Measurements from ENCODE around the gene PIGB. TPM values are rescaled to one million over a fixed set of nuclear protein-coding genes. Genes with fewer than 3 reads are reported as not detected.
"Not testable (repeated sequence)": the region's sequence is repeated elsewhere in the genome, so short reads cannot be mapped to it uniquely, and the experiment has no call there.

The PIGB gene
- total RNA-seq, 2 donors from 2014 or later, result 21.4 to 24.7 TPM

GRCh38 chr15:55289011-55289745 is 29.8 kb upstream of the PIGB start:
- H3K36me3 Mint-ChIP-seq, result peaks cover 18 to 44% of the 10 kb centered on the region in 2 donors
- ATAC-seq, result peak; percentile 16 to 20
- no peaks in the 10 kb centered on the region for H3K9me3 Mint-ChIP-seq
- peak; percentile 48 to 62 for DNase-seq (ENCODE audit: low spot score in 2 of 2)
- peak overlapping the region; percentile 97 to 98 for H3K27ac Mint-ChIP-seq

DNA sequence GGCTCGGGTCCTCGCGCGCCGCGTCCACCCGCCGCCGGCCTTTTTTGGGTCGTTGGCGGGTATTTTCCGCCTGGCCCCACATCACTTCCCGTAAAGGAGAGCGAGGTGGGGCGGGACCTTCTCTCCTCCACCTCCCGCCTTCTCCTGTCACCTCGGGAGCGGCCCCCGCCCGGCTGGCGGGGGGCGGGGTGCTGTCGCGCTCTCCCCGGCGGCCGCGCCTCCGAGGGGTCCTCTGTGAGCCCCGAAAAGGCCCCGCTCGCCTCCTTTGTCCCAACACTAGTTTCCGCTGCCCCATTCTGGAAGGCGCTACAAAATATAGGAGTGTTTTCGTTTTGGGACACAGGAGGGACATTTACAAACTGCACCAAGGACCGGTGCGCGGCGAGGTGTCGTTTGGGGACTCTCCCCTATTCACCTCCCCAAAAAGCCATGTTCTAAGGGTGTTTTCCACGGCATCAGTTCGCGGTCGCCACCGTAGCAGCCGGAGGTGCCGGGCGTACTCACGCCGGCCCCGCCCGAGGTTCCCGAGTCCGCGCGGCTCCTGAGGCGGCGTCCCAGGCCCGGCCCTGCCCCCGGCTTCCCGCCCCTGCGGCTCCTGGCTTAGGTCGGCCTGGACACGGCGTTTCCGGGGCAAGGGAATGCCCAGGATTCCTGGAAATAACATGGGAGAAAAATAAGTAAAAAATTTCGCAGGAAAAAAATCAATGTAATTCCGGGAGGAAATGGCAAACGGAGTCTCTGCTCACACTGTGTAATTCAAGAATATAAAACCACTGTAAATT is 29.1 kb upstream of the PIGB start, which contains the start of gene RAB27A:
Gene RAB27A (minus strand): TSS at position 68 of the 782 bp plus-strand sequence. CDS start 54,879 bp downstream, outside the sequence.
- H3K9me3 Mint-ChIP-seq, result no peaks in the 10 kb centered on the region
- ATAC-seq (peak; percentile 81 to 84), DNase-seq (ENCODE audit: low spot score in 2 of 2) (peak; percentile 79 to 87)
- peaks cover 18 to 38% of the 10 kb centered on the region in 2 donors for H3K36me3 Mint-ChIP-seq
- H3K27ac Mint-ChIP-seq, result peak within 1 kb of the TSS; percentile 97 to 98

GRCh38 chr15:55290528-55291057 is 28.4 kb upstream of the PIGB start:
- H3K9me3 Mint-ChIP-seq, result no peaks in the 10 kb centered on the region
- peaks cover 18 to 35% of the 10 kb centered on the region in 2 donors for H3K36me3 Mint-ChIP-seq
- H3K27ac Mint-ChIP-seq, result peak overlapping the region; percentile 84 to 98
- ATAC-seq (peak; percentile 73 to 80), DNase-seq (ENCODE audit: low spot score in 2 of 2) (peak; percentile 83 to 87)

DNA sequence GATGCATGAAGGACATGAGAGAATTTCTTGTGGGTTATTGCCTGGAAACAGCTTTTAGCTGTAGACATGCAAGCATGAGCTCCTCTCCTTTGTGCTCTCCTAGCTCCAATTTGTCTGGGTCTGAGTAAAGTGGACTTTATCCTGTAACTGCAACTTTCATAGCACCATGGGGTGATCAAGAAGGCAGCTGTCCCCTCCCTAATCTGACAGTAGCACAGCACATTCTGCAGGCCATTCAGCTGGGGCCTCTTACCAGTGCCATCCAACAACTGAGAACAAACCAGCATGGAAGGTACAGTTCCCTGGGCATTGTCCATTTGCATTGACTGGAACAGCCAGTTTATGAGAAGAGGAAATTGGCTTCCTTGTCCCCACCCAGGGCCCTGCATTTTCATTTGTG is 21.7 kb upstream of the PIGB start:
- no peaks in the 10 kb centered on the region for H3K36me3 Mint-ChIP-seq
- no peak for ATAC-seq
- no peak overlapping the region for H3K27ac Mint-ChIP-seq
- no peak for DNase-seq (ENCODE audit: low spot score in 2 of 2)
- no peaks in the 10 kb centered on the region for H3K9me3 Mint-ChIP-seq

DNA sequence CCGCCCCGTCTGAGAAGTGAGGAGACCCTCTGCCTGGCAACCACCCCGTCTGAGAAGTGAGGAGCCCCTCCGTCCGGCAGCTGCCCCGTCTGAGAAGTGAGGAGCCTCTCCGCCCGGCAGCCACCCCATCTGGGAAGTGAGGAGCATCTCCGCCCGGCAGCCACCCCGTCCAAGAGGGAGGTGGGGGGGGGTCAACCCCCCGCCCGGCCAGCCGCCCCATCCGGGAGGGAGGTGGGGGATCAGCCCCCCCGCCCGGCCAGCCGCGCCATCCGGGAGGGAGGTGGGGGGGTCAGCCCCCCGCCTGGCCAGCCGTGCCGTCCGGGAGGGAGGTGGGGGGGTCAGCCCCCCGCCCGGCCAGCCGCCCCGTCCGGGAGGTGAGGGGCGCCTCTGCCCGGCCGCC is 16.2 kb upstream of the PIGB start:
- not testable (repeated sequence) for ATAC-seq; DNase-seq (ENCODE audit: low spot score in 2 of 2); H3K27ac Mint-ChIP-seq; H3K9me3 Mint-ChIP-seq; H3K36me3 Mint-ChIP-seq

DNA sequence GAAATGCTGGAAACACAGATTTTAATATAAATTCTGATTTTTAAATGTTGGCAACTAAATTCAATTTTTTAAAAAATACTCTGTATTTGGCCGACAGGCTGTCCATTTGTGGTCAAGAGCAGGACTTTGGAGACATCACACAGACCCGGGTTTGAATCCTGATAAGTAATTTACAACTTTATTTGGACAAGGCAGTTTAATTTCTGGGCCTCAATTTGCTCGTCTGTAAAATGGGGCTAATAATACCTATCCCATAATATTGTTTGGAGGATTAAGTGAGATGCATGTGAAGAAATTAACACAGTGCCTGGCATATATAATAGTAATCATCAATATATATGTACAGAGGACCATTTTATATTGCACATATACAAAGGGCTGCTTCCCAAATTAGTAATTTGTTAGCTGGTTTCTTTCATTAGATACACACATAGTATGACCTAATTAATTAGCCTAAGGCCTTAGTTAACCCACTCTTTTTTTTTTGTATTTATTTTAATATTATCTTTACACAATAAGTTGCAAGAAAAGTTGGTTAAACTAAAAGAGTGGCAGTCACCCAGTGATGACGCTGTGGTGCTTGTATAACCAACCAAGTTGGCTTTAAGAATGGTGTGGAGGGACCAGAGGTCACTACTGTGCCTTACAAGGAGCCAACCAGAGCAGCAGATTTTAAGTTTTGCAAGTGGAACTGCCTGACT is 665 bp downstream of the PIGB start:
- Mint-ChIP-seq H3K36me3 (peaks cover 13 to 15% of the 10 kb centered on the region in 2 donors), H3K9me3 (no peaks in the 10 kb centered on the region), H3K27ac (peak overlapping the region; percentile 98 to 99)
- ATAC-seq (peak in 1 of 2 donors; percentile 43), DNase-seq (ENCODE audit: low spot score in 2 of 2) (no peak)

- DNase-seq (ENCODE audit: low spot score in 2 of 2) (no peak), ATAC-seq (no peak)
- Mint-ChIP-seq H3K9me3 (no peaks in the 10 kb centered on the region), H3K27ac (peak overlapping the region; percentile 65 to 98), H3K36me3 (peaks cover 13 to 15% of the 10 kb centered on the region in 2 donors)
Measured at GRCh38 chr15:55320238-55320550, 1.2 kb downstream of the PIGB start.

GRCh38 chr15:55320963-55321362 is 1.9 kb downstream of the PIGB start:
- H3K9me3 Mint-ChIP-seq, result no peaks in the 10 kb centered on the region
- H3K27ac Mint-ChIP-seq, result no peak overlapping the region
- H3K36me3 Mint-ChIP-seq, result peaks cover 13 to 15% of the 10 kb centered on the region in 2 donors
- DNase-seq (ENCODE audit: low spot score in 2 of 2) (no peak), ATAC-seq (no peak)

DNA sequence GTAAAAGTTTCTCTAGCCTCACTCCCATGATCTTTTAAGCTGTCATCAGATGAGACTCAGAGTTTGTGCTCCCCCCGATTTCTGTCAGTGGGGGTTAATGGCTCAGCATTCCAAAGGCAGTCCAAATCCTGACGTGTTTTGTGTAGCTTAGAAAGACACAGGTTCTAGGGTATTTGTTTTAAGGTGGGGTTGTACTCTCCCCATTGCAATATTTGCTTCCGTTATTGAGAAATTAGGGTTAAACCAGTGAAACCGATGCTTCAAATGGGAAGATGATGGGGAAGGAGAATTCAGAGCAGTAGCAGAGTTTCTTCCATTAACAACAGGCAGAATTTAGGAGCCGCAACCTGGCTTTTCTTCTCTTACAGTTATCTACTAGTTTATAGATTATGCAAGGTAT is 3.4 kb downstream of the PIGB start:
- DNase-seq (ENCODE audit: low spot score in 2 of 2) (no peak), ATAC-seq (no peak)
- no peak overlapping the region for H3K27ac Mint-ChIP-seq
- H3K36me3 Mint-ChIP-seq, result peaks cover 13 to 14% of the 10 kb centered on the region in 2 donors
- no peaks in the 10 kb centered on the region for H3K9me3 Mint-ChIP-seq

GRCh38 chr15:55327387-55327786 is 8.4 kb downstream of the PIGB start:
- DNase-seq (ENCODE audit: low spot score in 2 of 2) (no peak), ATAC-seq (no peak)
- Mint-ChIP-seq H3K9me3 (no peaks in the 10 kb centered on the region), H3K27ac (no peak overlapping the region), H3K36me3 (peaks cover 5% of the 10 kb centered on the region in 2 donors)

- no peak for DNase-seq (ENCODE audit: low spot score in 2 of 2)
Measured at GRCh38 chr15:55334371-55334770, 15.3 kb downstream of the PIGB start.

DNA sequence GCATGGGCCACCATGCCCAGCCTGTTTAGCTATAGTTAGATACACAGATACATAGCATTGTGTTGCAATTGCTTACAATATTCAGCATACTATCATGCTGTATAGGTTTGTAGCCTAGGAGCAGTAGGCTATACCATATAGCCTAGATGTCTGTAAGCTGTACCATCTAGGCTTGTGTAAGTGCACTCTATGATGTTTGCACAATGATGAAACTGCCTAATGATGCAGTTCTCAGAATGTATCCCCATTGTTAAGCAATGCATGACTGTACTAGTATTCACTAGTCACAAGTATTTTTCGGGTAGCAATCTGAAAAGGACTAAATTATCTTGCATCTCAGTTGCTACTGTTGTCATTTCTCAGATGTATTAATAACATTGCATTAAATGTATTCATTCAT is 16.0 kb downstream of the PIGB start:
- DNase-seq (ENCODE audit: low spot score in 2 of 2), result no peak
- Mint-ChIP-seq H3K36me3 (peaks cover 5 to 7% of the 10 kb centered on the region in 2 donors), H3K9me3 (no peaks in the 10 kb centered on the region), H3K27ac (no peak overlapping the region)
- no peak for ATAC-seq

More at GRCh38 chr15:55334371-55334770, 15.3 kb downstream of the PIGB start:
- no peaks in the 10 kb centered on the region for H3K9me3 Mint-ChIP-seq
- no peak for ATAC-seq
- no peak overlapping the region for H3K27ac Mint-ChIP-seq
- peaks cover 5 to 7% of the 10 kb centered on the region in 2 donors for H3K36me3 Mint-ChIP-seq

DNA sequence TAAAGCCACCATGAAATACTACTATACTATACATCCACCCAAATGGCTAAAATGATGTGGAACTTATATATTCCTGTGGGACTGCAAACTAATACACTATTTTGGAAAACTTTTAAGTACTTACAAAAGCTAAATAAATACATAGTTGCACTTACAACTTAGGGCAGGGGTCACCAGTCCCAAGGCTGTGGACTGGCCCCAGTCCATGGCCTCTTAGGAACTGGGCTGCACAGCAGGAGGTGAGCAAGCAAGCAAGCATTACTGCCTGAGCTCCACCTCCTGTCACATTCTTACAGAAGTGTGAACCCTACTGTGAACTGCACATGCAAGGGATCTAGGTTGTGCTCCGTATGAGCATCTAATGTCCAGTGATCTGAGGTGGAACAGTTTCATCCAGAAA is 18.1 kb downstream of the PIGB start:
- H3K27ac Mint-ChIP-seq, result no peak overlapping the region

DNA sequence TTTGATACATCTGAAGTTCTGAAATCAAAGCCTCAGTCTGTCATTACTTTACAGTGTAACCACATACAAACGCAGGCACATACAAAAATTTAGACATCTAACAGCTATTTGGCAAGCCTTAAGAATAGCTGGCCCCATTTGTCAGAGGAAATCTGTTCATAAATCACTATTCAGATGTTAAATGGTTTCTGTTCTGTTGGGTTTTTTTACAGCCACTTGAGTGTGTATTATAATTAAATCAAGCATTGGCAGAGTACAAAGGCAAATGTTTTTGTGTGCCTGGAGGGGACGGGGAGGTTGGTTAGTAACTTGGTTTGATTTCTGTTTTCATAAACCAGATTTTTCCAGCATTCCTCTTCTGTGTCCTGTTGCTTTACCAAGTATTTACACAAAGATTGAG is 24.1 kb downstream of the PIGB start:
- ATAC-seq (no peak), DNase-seq (ENCODE audit: low spot score in 2 of 2) (no peak)
- no peaks in the 10 kb centered on the region for H3K9me3 Mint-ChIP-seq
- no peak overlapping the region for H3K27ac Mint-ChIP-seq
- H3K36me3 Mint-ChIP-seq, result peaks cover 0 to 19% of the 10 kb centered on the region in 2 donors

More for the DNA sequence above, 18.1 kb downstream of the PIGB start:
- H3K36me3 Mint-ChIP-seq, result peaks cover 0 to 7% of the 10 kb centered on the region in 2 donors
- H3K9me3 Mint-ChIP-seq, result no peaks in the 10 kb centered on the region
- ATAC-seq, result no peak
- no peak for DNase-seq (ENCODE audit: low spot score in 2 of 2)

DNA sequence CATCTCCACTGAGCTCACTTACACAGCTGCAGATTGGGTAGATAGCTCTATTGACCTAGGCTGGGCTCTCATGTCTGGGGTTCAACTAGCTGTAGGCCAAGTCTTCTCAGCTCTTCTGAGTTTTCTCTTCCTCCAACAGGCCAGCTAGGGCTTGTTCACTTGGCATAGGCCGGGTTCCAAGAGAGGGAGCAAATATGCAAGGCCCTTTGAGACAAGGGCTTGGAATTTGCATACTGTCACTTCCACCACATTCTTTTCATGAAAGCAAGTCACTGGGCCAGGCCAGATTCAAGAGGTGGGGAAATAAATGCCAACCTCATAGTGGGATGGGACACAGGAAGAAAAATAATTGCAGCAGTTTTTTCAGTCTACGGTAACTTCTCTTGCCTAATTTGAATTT is 25.2 kb downstream of the PIGB start:
- no peak overlapping the region for H3K27ac Mint-ChIP-seq
- ATAC-seq, result no peak
- no peak for DNase-seq (ENCODE audit: low spot score in 2 of 2)
- peaks cover 0 to 19% of the 10 kb centered on the region in 2 donors for H3K36me3 Mint-ChIP-seq
- H3K9me3 Mint-ChIP-seq, result no peaks in the 10 kb centered on the region

- ATAC-seq, result no peak
- Mint-ChIP-seq H3K27ac (no peak overlapping the region), H3K9me3 (no peaks in the 10 kb centered on the region), H3K36me3 (peaks cover 0 to 19% of the 10 kb centered on the region in 2 donors)
- DNase-seq (ENCODE audit: low spot score in 2 of 2), result no peak
Measured at GRCh38 chr15:55348281-55348778, 29.3 kb downstream of the PIGB start.
